ENCODE results near the gene CCKAR.

CCKAR gene

GRCh38 chr4:26466578-26467270, 23.6 kb downstream of the CCKAR start:
- Histone ChIP-seq H3K23ac (ENCODE audit: low read length in 2 of 2) (no peak overlapping the region), H3K36me3 (ENCODE audit: control insufficient read depth in 1 of 2, insufficient read depth in 2 of 2, low read depth in 1 of 2, low read length in 2 of 2) (no peaks in the 10 kb centered on the region), H3K4me1 (ENCODE audit: control insufficient read depth, insufficient read depth, low read depth, low read length) (no peaks in the 10 kb centered on the region), H2AK5ac (ENCODE audit: low read length, severe bottlenecking) (no peak overlapping the region), H3K79me1 (replicated peaks; ENCODE audit: low read length, poor library complexity, severe bottlenecking) (no peaks in the 10 kb centered on the region), H3K4me3 (ENCODE audit: insufficient read depth in 1 of 2, low read depth in 1 of 2, low read length in 2 of 2) (no peak overlapping the region), H3K4me2 (ENCODE audit: low read length, poor library complexity, severe bottlenecking) (no peak overlapping the region), H2BK5ac (ENCODE audit: low read depth, low read length, poor library complexity, severe bottlenecking) (no peak overlapping the region), H3K18ac (ENCODE audit: low read depth in 1 of 2, low read length in 2 of 2) (no peak overlapping the region), H3K9me3 (ENCODE audit: control insufficient read depth, low read length) (peaks cover 10% of the 10 kb centered on the region), H3K4ac (ENCODE audit: low read depth in 1 of 2, low read length in 2 of 2) (no peak overlapping the region), H2BK15ac (ENCODE audit: low read depth, poor library complexity, severe bottlenecking) (no peak overlapping the region), H2AFZ (ENCODE audit: low read depth, low read length) (no peak overlapping the region), H3K27me3 (ENCODE audit: control insufficient read depth in 1 of 2, insufficient read depth in 1 of 2, low read length in 2 of 2) (peaks cover 0 to 5% of the 10 kb centered on the region in 2 experiments), H4K8ac (ENCODE audit: low read length) (no peak overlapping the region), H2BK12ac (ENCODE audit: low read length in 2 of 2) (no peak overlapping the region), H2BK120ac (ENCODE audit: low read depth, low read length) (no peak overlapping the region), H3K14ac (ENCODE audit: low read length in 2 of 2) (no peak overlapping the region), H4K91ac (ENCODE audit: low read length) (no peak overlapping the region), H3K27ac (ENCODE audit: low read length, poor library complexity, severe bottlenecking) (no peak overlapping the region), H3K9ac (ENCODE audit: low read length) (no peak overlapping the region)
- DNase-seq = no peak
- 94% methylated on average over 10 of the region's 10 CpGs for WGBS

GRCh38 chr4:26464420-26465095, 25.7 kb downstream of the CCKAR start:
- Histone ChIP-seq H3K4me1 (ENCODE audit: control insufficient read depth, insufficient read depth, low read depth, low read length) (peaks cover 5% of the 10 kb centered on the region), H4K8ac (ENCODE audit: low read length) (no peak overlapping the region), H2BK15ac (ENCODE audit: low read depth, poor library complexity, severe bottlenecking) (no peak overlapping the region), H3K9ac (ENCODE audit: low read length) (no peak overlapping the region), H3K36me3 (ENCODE audit: control insufficient read depth in 1 of 2, insufficient read depth in 2 of 2, low read depth in 1 of 2, low read length in 2 of 2) (no peaks in the 10 kb centered on the region), H4K91ac (ENCODE audit: low read length) (no peak overlapping the region), H3K23ac (ENCODE audit: low read length in 2 of 2) (no peak overlapping the region), H3K9me3 (ENCODE audit: control insufficient read depth, low read length) (peaks cover 10% of the 10 kb centered on the region), H3K27me3 (ENCODE audit: control insufficient read depth in 1 of 2, insufficient read depth in 1 of 2, low read length in 2 of 2) (peaks cover 0 to 5% of the 10 kb centered on the region in 2 experiments), H2BK120ac (ENCODE audit: low read depth, low read length) (no peak overlapping the region), H3K14ac (ENCODE audit: low read length in 2 of 2) (no peak overlapping the region), H3K4me3 (ENCODE audit: insufficient read depth in 1 of 2, low read depth in 1 of 2, low read length in 2 of 2) (no peak overlapping the region), H2AK5ac (ENCODE audit: low read length, severe bottlenecking) (no peak overlapping the region), H3K79me1 (replicated peaks; ENCODE audit: low read length, poor library complexity, severe bottlenecking) (no peaks in the 10 kb centered on the region), H3K18ac (ENCODE audit: low read depth in 1 of 2, low read length in 2 of 2) (no peak overlapping the region), H3K27ac (ENCODE audit: low read length, poor library complexity, severe bottlenecking) (no peak overlapping the region), H3K4me2 (ENCODE audit: low read length, poor library complexity, severe bottlenecking) (no peak overlapping the region), H2BK12ac (ENCODE audit: low read length in 2 of 2) (no peak overlapping the region), H3K4ac (ENCODE audit: low read depth in 1 of 2, low read length in 2 of 2) (no peak overlapping the region), H2AFZ (ENCODE audit: low read depth, low read length) (no peak overlapping the region), H2BK5ac (ENCODE audit: low read depth, low read length, poor library complexity, severe bottlenecking) (no peak overlapping the region)
- 98% methylated on average over 11 of the region's 14 CpGs for WGBS
- DNase-seq = no peak

- Histone ChIP-seq H3K4me2 (ENCODE audit: low read length, poor library complexity, severe bottlenecking) (no peak overlapping the region), H3K9ac (ENCODE audit: low read length) (no peak overlapping the region), H3K4me1 (ENCODE audit: control insufficient read depth, insufficient read depth, low read depth, low read length) (peaks cover 5% of the 10 kb centered on the region), H4K91ac (ENCODE audit: low read length) (no peak overlapping the region), H3K23ac (ENCODE audit: low read length in 2 of 2) (no peak overlapping the region), H3K4me3 (ENCODE audit: insufficient read depth in 1 of 2, low read depth in 1 of 2, low read length in 2 of 2) (no peak overlapping the region), H3K4ac (ENCODE audit: low read depth in 1 of 2, low read length in 2 of 2) (no peak overlapping the region), H2BK15ac (ENCODE audit: low read depth, poor library complexity, severe bottlenecking) (no peak overlapping the region), H3K14ac (ENCODE audit: low read length in 2 of 2) (no peak overlapping the region), H3K27me3 (ENCODE audit: control insufficient read depth in 1 of 2, insufficient read depth in 1 of 2, low read length in 2 of 2) (peaks cover 0 to 5% of the 10 kb centered on the region in 2 experiments), H3K18ac (ENCODE audit: low read depth in 1 of 2, low read length in 2 of 2) (no peak overlapping the region), H2AFZ (ENCODE audit: low read depth, low read length) (no peak overlapping the region), H3K27ac (ENCODE audit: low read length, poor library complexity, severe bottlenecking) (no peak overlapping the region), H2BK12ac (ENCODE audit: low read length in 2 of 2) (no peak overlapping the region), H3K9me3 (ENCODE audit: control insufficient read depth, low read length) (peaks cover 10% of the 10 kb centered on the region), H2AK5ac (ENCODE audit: low read length, severe bottlenecking) (no peak overlapping the region), H4K8ac (ENCODE audit: low read length) (no peak overlapping the region), H3K36me3 (ENCODE audit: control insufficient read depth in 1 of 2, insufficient read depth in 2 of 2, low read depth in 1 of 2, low read length in 2 of 2) (no peaks in the 10 kb centered on the region), H2BK120ac (ENCODE audit: low read depth, low read length) (no peak overlapping the region), H3K79me1 (replicated peaks; ENCODE audit: low read length, poor library complexity, severe bottlenecking) (no peaks in the 10 kb centered on the region), H2BK5ac (ENCODE audit: low read depth, low read length, poor library complexity, severe bottlenecking) (no peak overlapping the region)
- DNase-seq = no peak
- WGBS = 77% methylated on average over 2 of the region's 2 CpGs
These were observed 26.9 kb downstream of the CCKAR start for GRCh38 chr4:26463386-26463785.

GRCh38 chr4:26462874-26463273, 27.4 kb downstream of the CCKAR start:
- Histone ChIP-seq H4K91ac (ENCODE audit: low read length) (no peak overlapping the region), H2BK15ac (ENCODE audit: low read depth, poor library complexity, severe bottlenecking) (no peak overlapping the region), H3K9ac (ENCODE audit: low read length) (no peak overlapping the region), H2AK5ac (ENCODE audit: low read length, severe bottlenecking) (no peak overlapping the region), H3K79me1 (replicated peaks; ENCODE audit: low read length, poor library complexity, severe bottlenecking) (no peaks in the 10 kb centered on the region), H3K36me3 (ENCODE audit: control insufficient read depth in 1 of 2, insufficient read depth in 2 of 2, low read depth in 1 of 2, low read length in 2 of 2) (no peaks in the 10 kb centered on the region), H3K9me3 (ENCODE audit: control insufficient read depth, low read length) (peaks cover 6% of the 10 kb centered on the region), H3K4me1 (ENCODE audit: control insufficient read depth, insufficient read depth, low read depth, low read length) (peaks cover 5% of the 10 kb centered on the region), H3K4ac (ENCODE audit: low read depth in 1 of 2, low read length in 2 of 2) (no peak overlapping the region), H3K27me3 (ENCODE audit: control insufficient read depth in 1 of 2, insufficient read depth in 1 of 2, low read length in 2 of 2) (peaks cover 0 to 5% of the 10 kb centered on the region in 2 experiments), H3K4me2 (ENCODE audit: low read length, poor library complexity, severe bottlenecking) (no peak overlapping the region), H3K14ac (ENCODE audit: low read length in 2 of 2) (no peak overlapping the region), H3K4me3 (ENCODE audit: insufficient read depth in 1 of 2, low read depth in 1 of 2, low read length in 2 of 2) (no peak overlapping the region), H4K8ac (ENCODE audit: low read length) (no peak overlapping the region), H3K23ac (ENCODE audit: low read length in 2 of 2) (no peak overlapping the region), H2AFZ (ENCODE audit: low read depth, low read length) (no peak overlapping the region), H2BK12ac (ENCODE audit: low read length in 2 of 2) (no peak overlapping the region), H2BK5ac (ENCODE audit: low read depth, low read length, poor library complexity, severe bottlenecking) (no peak overlapping the region), H2BK120ac (ENCODE audit: low read depth, low read length) (no peak overlapping the region), H3K27ac (ENCODE audit: low read length, poor library complexity, severe bottlenecking) (no peak overlapping the region), H3K18ac (ENCODE audit: low read depth in 1 of 2, low read length in 2 of 2) (no peak overlapping the region)
- DNase-seq = no peak
- whole genome bisulfite sequencing = 90% methylated on average over 1 of the region's 2 CpGs
